GM23338 (cell line): ENCODE measurements around the gene HAUS8. TPM values are rescaled to one million over a fixed set of nuclear protein-coding genes. Genes with fewer than 3 reads are reported as not detected.

Experiments
- ATAC-seq: fragments of 200-7000 bp; cut with Tn5 transposase; 3 replicates; pipeline ENCODE4 v1.9.1; 2020
- DNase-seq: peaks from one replicate; pipeline ENCODE4 v3.0.0-alpha.2; 2015; ENCODE audit warnings: low spot score
- H2AFZ ChIP-seq: fragments of 200-600 bp; sonication (generic); 2 replicates; pipeline ENCODE4 v1.8.0; 2016; ENCODE audit warnings: antibody characterized with exemption, mild to moderate bottlenecking, moderate library complexity
- H3F3A ChIP-seq: fragments of 200-600 bp; sonication (generic); replicated peaks from 2 replicates; pipeline ENCODE4 v1.8.0; 2017; ENCODE audit warnings: antibody characterized with exemption, mixed run types, low read depth
- H3K27ac ChIP-seq: fragments of 200-600 bp; sonication (generic); 2 replicates; pipeline ENCODE4 v1.6.1; 2016; ENCODE audit warnings: low read depth
- H3K27me3 ChIP-seq: fragments of 200-600 bp; sonication (generic); 2 replicates; pipeline ENCODE4 v1.8.0; 2016; ENCODE audit warnings: mild to moderate bottlenecking, mixed run types, moderate library complexity; ENCODE audit not compliant: insufficient read depth
- H3K36me3 ChIP-seq: fragments of 200-600 bp; sonication (generic); 2 replicates; pipeline ENCODE4 v1.8.0; 2016; ENCODE audit warnings: mild to moderate bottlenecking; ENCODE audit not compliant: insufficient read depth
- H3K4me1 ChIP-seq: fragments of 200-600 bp; sonication (generic); 2 replicates; pipeline ENCODE4 v1.8.0; 2016; ENCODE audit warnings: mild to moderate bottlenecking, moderate library complexity; ENCODE audit not compliant: insufficient read depth
- H3K4me2 ChIP-seq: fragments of 200-600 bp; sonication (generic); 2 replicates; pipeline ENCODE4 v1.7.1; 2017; ENCODE audit warnings: mixed run types
- H3K4me3 ChIP-seq: fragments of 200-600 bp; sonication (generic); 2 replicates; pipeline ENCODE4 v1.6.1; 2016; ENCODE audit warnings: mixed run types
- H3K79me2 ChIP-seq: fragments of 200-600 bp; sonication (generic); replicated peaks from 2 replicates; pipeline ENCODE4 v1.8.0; 2017; ENCODE audit warnings: mild to moderate bottlenecking; ENCODE audit not compliant: insufficient read depth
- H3K9me2 ChIP-seq: fragments of 200-600 bp; sonication (generic); 2 replicates; pipeline ENCODE4 v1.8.0; 2017; ENCODE audit not compliant: insufficient read depth
- H4K20me1 ChIP-seq: fragments of 200-600 bp; sonication (generic); replicated peaks from 2 replicates; pipeline ENCODE4 v1.8.0; 2017; ENCODE audit warnings: mild to moderate bottlenecking; ENCODE audit not compliant: insufficient read depth
- H3K27ac Mint-ChIP-seq: 2 replicates; pipeline ENCODE4 v1.8.0; 2020; ENCODE audit warnings: inconsistent platforms, mild to moderate bottlenecking, moderate library complexity, mixed read lengths
- H3K27me3 Mint-ChIP-seq: 3 replicates; pipeline ENCODE4 v1.8.0; 2022; ENCODE audit warnings: low read depth, mild to moderate bottlenecking, moderate library complexity, mixed read lengths, inconsistent platforms; ENCODE audit not compliant: insufficient read depth, poor library complexity
- H3K36me3 Mint-ChIP-seq: 3 replicates; pipeline ENCODE4 v1.8.0; 2021; ENCODE audit warnings: low read depth, mild to moderate bottlenecking, inconsistent platforms, moderate library complexity, mixed read lengths
- H3K4me1 Mint-ChIP-seq: 3 replicates; pipeline ENCODE4 v1.8.0; 2020; ENCODE audit warnings: mild to moderate bottlenecking, inconsistent platforms, mixed read lengths
- H3K4me3 Mint-ChIP-seq: 3 replicates; pipeline ENCODE4 v1.8.0; 2021; ENCODE audit warnings: moderate library complexity, mild to moderate bottlenecking, inconsistent platforms, mixed read lengths
- H3K9me3 Mint-ChIP-seq: 3 replicates; pipeline ENCODE4 v1.8.0; 2020; ENCODE audit warnings: moderate library complexity, mild to moderate bottlenecking, inconsistent platforms, mixed read lengths
- CREB1 ChIP-seq: fragments of 250-450 bp; sonication (Bioruptor Pico); IDR thresholded peaks from 2 replicates; pipeline ENCODE4 v1.5.0; 2020; ENCODE audit warnings: low read depth, mild to moderate bottlenecking, moderate library complexity
- CTCF ChIP-seq, 2 experiments: fragments of 200-600 bp in 1 of 2; sonication (generic) in 1 of 2; conservative IDR thresholded peaks; 2 replicates each; pipeline versions ENCODE4 v1.5.1 to v1.6.1; 2016 to 2017; ENCODE audit warnings: antibody characterized with exemption in 2 of 2, low read depth in 2 of 2, mild to moderate bottlenecking in 2 of 2, moderate library complexity in 1 of 2
- ETS1 ChIP-seq: IDR thresholded peaks from 2 replicates; pipeline ENCODE4 v1.6.1; 2016; ENCODE audit warnings: antibody characterized with exemption
- EZH2 ChIP-seq: fragments of 200-600 bp; sonication (generic); IDR thresholded peaks from one replicate; pipeline ENCODE4 v1.8.0; 2017; ENCODE audit warnings: antibody characterized with exemption, mild to moderate bottlenecking, low read depth; ENCODE audit not compliant: unreplicated experiment
- EZH2phosphoT487 ChIP-seq: fragments of 200-600 bp; sonication (generic); IDR thresholded peaks from one replicate; pipeline ENCODE4 v1.8.1; 2018; ENCODE audit warnings: antibody characterized with exemption; ENCODE audit not compliant: unreplicated experiment
- JUNB ChIP-seq: IDR thresholded peaks from one replicate; pipeline ENCODE4 v1.6.1; 2016; ENCODE audit warnings: antibody characterized with exemption; ENCODE audit not compliant: unreplicated experiment
- NANOG ChIP-seq: IDR thresholded peaks from 2 replicates; pipeline ENCODE4 v1.6.1; 2016; ENCODE audit warnings: antibody characterized with exemption, borderline replicate concordance
- POLR2AphosphoS5 ChIP-seq: IDR thresholded peaks from 2 replicates; pipeline ENCODE4 v1.6.1; 2016; ENCODE audit warnings: antibody characterized with exemption, low read depth
- REST ChIP-seq: IDR thresholded peaks from one replicate; pipeline ENCODE4 v1.6.1; 2018; ENCODE audit warnings: antibody characterized with exemption; ENCODE audit not compliant: unreplicated experiment
- STAT1 ChIP-seq: IDR thresholded peaks from one replicate; pipeline ENCODE4 v1.6.1; 2016; ENCODE audit warnings: antibody characterized with exemption; ENCODE audit not compliant: unreplicated experiment
- ZNF114 ChIP-seq: fragments of 250-450 bp; sonication (Bioruptor Pico); IDR thresholded peaks from 2 replicates; pipeline ENCODE4 v1.5.0; 2020; ENCODE audit warnings: mild to moderate bottlenecking, moderate library complexity
- ZNF331 ChIP-seq: fragments of 250-450 bp; sonication (Bioruptor Pico); IDR thresholded peaks from 2 replicates; pipeline ENCODE4 v1.5.0; 2020; ENCODE audit warnings: low read depth, mild to moderate bottlenecking, moderate library complexity
- ZNF462 ChIP-seq: fragments of 250-450 bp; sonication (Bioruptor Pico); IDR thresholded peaks from 2 replicates; pipeline ENCODE4 v1.5.0; 2020; ENCODE audit warnings: mild to moderate bottlenecking, moderate library complexity
- polyA plus RNA-seq: library from polyadenylated mRNA; unstranded; fragments of >200 nt; fragmentation: Nextera tagmentation; extraction: Ambion mirVana; gene quantifications from 2 replicates; pipeline ENCODE4 v1.2.1, GENCODE V29; 2016
- total RNA-seq: library from RNA; depleted of rRNA; stranded (reverse); fragments of >200 nt; shearing (Covaris generic); gene quantifications from 2 replicates; pipeline ENCODE4 v1.2.3, GENCODE V29; 2014

HAUS8 gene
- total and polyA plus RNA-seq, 2 experiments from 2014 or later = 11.1 to 33.3 TPM

GRCh38 chr19:17095141-17095919 is 20.1 kb upstream of the HAUS8 start:
- Histone ChIP-seq H3K4me3 (no peak overlapping the region), H3K9me2 (no peaks in the 10 kb centered on the region), H3F3A (peaks cover 2% of the 10 kb centered on the region; the same call in 1 of the 2 replicates), H3K79me2 (peaks cover 83% of the 10 kb centered on the region), H2AFZ (no peak overlapping the region), H3K4me2 (no peak overlapping the region), H3K4me1 (no peaks in the 10 kb centered on the region; the same call in 1 of the 2 replicates), H4K20me1 (peaks cover 7% of the 10 kb centered on the region), H3K27me3 (no peaks in the 10 kb centered on the region), H3K36me3 (no peaks in the 10 kb centered on the region), H3K27ac (no peak overlapping the region)
- Mint-ChIP-seq H3K36me3 (peaks cover 5% of the 10 kb centered on the region; the same call in 2 of the 3 replicates), H3K9me3 (no peaks in the 10 kb centered on the region), H3K27ac (no peak overlapping the region), H3K4me3 (no peak overlapping the region), H3K27me3 (peaks cover 8% of the 10 kb centered on the region), H3K4me1 (peaks cover 10% of the 10 kb centered on the region)
- DNase-seq = no peak
- ATAC-seq = no peak
- TF ChIP-seq JUNB (no peak), STAT1 (no peak), ZNF114 (CRISPR knock-in tag) (no peak), EZH2phosphoT487 (no peak), EZH2 (no peak), ZNF331 (CRISPR knock-in tag) (no peak), POLR2AphosphoS5 (no peak), CTCF (conservative IDR thresholded peaks at IDR 0.05; ENCODE audit: low read depth in 2 of 2) (no peak), REST (no peak), NANOG (no peak), CREB1 (CRISPR knock-in tag) (no peak), ETS1 (no peak), ZNF462 (CRISPR knock-in tag) (no peak)
